D721Med (cell line): ENCODE data around the gene YY1.

Experiments
- DNase-seq: peaks from one replicate; pipeline ENCODE4 v3.0.0; 2011; ENCODE audit warnings: low spot score; ENCODE audit not compliant: insufficient read length
- FAIRE-seq: peaks from 2 replicates; lab custom pipeline; 2011; peaks lifted over from hg19 to GRCh38; lab: Jason Lieb, UNC
- CTCF ChIP-seq: IDR thresholded peaks from 2 replicates; pipeline ENCODE4 v1.5.1; 2012; ENCODE audit warnings: mild to moderate bottlenecking, control low read depth; ENCODE audit not compliant: insufficient read depth; ENCODE audit errors: missing control alignments

The YY1 gene

GRCh38 chr14:100215330-100215885, 23.5 kb upstream of the YY1 start:
- no peak for TF ChIP-seq CTCF
- DNase-seq (no peak), FAIRE-seq (no peak)

GRCh38 chr14:100219126-100219785, 19.7 kb upstream of the YY1 start:
- FAIRE-seq (no peak), DNase-seq (no peak)
- TF ChIP-seq CTCF, result no peak

GRCh38 chr14:100221533-100222223, 17.3 kb upstream of the YY1 start:
- TF ChIP-seq CTCF, result no peak
- DNase-seq (no peak), FAIRE-seq (peak; percentile 32)

GRCh38 chr14:100222224-100223093, 16.5 kb upstream of the YY1 start:
- FAIRE-seq (no peak), DNase-seq (no peak)
- no peak for TF ChIP-seq CTCF

- no peak for FAIRE-seq
- no peak for TF ChIP-seq CTCF
- no peak for DNase-seq
These were observed 15.4 kb upstream of the YY1 start for GRCh38 chr14:100223332-100224201.

- FAIRE-seq, result no peak
- no peak for TF ChIP-seq CTCF
These were observed 14.6 kb upstream of the YY1 start for GRCh38 chr14:100224229-100224866.

More at GRCh38 chr14:100224229-100224866, 14.6 kb upstream of the YY1 start:
- DNase-seq, result no peak
